Amniotic stem cell (primary cell): ENCODE measurements around the gene CDC73.
"Not testable (repeated sequence)": the region's sequence is repeated elsewhere in the genome, so short reads cannot be mapped to it uniquely, and the experiment has no call there.

Experiments
- DNase-seq: peaks from one replicate; lab custom pipeline; 2025; lab: John Stamatoyannopoulos, UW

Gene CDC73

GRCh38 chr1:193181536-193181935, 59.7 kb downstream of the CDC73 start:
- no peak for DNase-seq

- no peak for DNase-seq
Measured at GRCh38 chr1:193181985-193182384, 60.2 kb downstream of the CDC73 start.

- peak; percentile 39 for DNase-seq
Measured at GRCh38 chr1:193183019-193183627, 61.3 kb downstream of the CDC73 start.

GRCh38 chr1:193184776-193185175, 62.9 kb downstream of the CDC73 start:
- no peak for DNase-seq

GRCh38 chr1:193185211-193185610, 63.4 kb downstream of the CDC73 start:
- DNase-seq, result no peak

- peak; percentile 16 for DNase-seq
Measured at GRCh38 chr1:193185901-193186731, 64.3 kb downstream of the CDC73 start, which contains the start of gene B3GALT2. TSS of gene B3GALT2 (minus strand) at chr1:193186613. CDS start at chr1:193181562, 5,051 bp downstream.

- no peak for DNase-seq
Measured at GRCh38 chr1:193187114-193187513, 65.3 kb downstream of the CDC73 start.

- DNase-seq, result not testable (repeated sequence)
Measured at GRCh38 chr1:193188915-193189314, 67.1 kb downstream of the CDC73 start.

- DNase-seq, result no peak
Measured at GRCh38 chr1:193189442-193190095, 67.7 kb downstream of the CDC73 start.

GRCh38 chr1:193190096-193190744, 68.4 kb downstream of the CDC73 start:
- DNase-seq, result no peak

GRCh38 chr1:193192586-193192985, 70.8 kb downstream of the CDC73 start:
- no peak for DNase-seq

GRCh38 chr1:193199940-193200339, 78.1 kb downstream of the CDC73 start:
- no peak for DNase-seq

GRCh38 chr1:193201021-193201420, 79.2 kb downstream of the CDC73 start:
- DNase-seq, result no peak

- DNase-seq, result no peak
Measured at GRCh38 chr1:193210996-193211395, 89.2 kb downstream of the CDC73 start.

- DNase-seq, result peak; percentile 34
Measured at GRCh38 chr1:193211539-193211938, 89.7 kb downstream of the CDC73 start.

- no peak for DNase-seq
Measured at GRCh38 chr1:193212637-193213036, 90.8 kb downstream of the CDC73 start.

GRCh38 chr1:193213998-193214397, 92.2 kb downstream of the CDC73 start:
- DNase-seq, result no peak

- no peak for DNase-seq
Measured at GRCh38 chr1:193216920-193217319, 95.1 kb downstream of the CDC73 start.

GRCh38 chr1:193219391-193219790, 97.6 kb downstream of the CDC73 start:
- DNase-seq, result no peak

GRCh38 chr1:193221651-193222050, 99.8 kb downstream of the CDC73 start:
- DNase-seq, result no peak

GRCh38 chr1:193222056-193222615, 100.3 kb downstream of the CDC73 start:
- no peak for DNase-seq

GRCh38 chr1:193229136-193229535, 107.3 kb downstream of the CDC73 start:
- DNase-seq, result no peak
